SK-N-MC (cell line): ENCODE data around the gene EEF2KMT.
"Not testable (repeated sequence)": the region's sequence is repeated elsewhere in the genome, so short reads cannot be mapped to it uniquely, and the experiment has no call there.

Experiments
- DNase-seq: peaks from one replicate; pipeline ENCODE4 v3.0.0-alpha.2; 2011; ENCODE audit warnings: low read depth, low spot score
- H3K27ac ChIP-seq: fragments of 200-600 bp; sonication (generic); 2 replicates; pipeline ENCODE4 v1.5.1; 2016; ENCODE audit warnings: mixed run types
- H3K36me3 ChIP-seq: fragments of 200-600 bp; sonication (generic); 2 replicates; pipeline ENCODE4 v1.6.1; 2017; ENCODE audit warnings: antibody characterized with exemption, low read length, mixed read lengths; ENCODE audit not compliant: insufficient read depth
- H3K4me3 ChIP-seq: fragments of 200-600 bp; sonication (generic); 2 replicates; pipeline ENCODE4 v1.5.1; 2016
- H3K9ac ChIP-seq: fragments of 200-600 bp; sonication (generic); 2 replicates; pipeline ENCODE4 v1.8.0; 2017; ENCODE audit warnings: mixed run types, mixed read lengths; ENCODE audit not compliant: insufficient read length
- H3K9me3 ChIP-seq: fragments of 200-600 bp; sonication (generic); 2 replicates; pipeline ENCODE4 v1.6.1; 2017; ENCODE audit warnings: low read depth, mild to moderate bottlenecking, antibody characterized with exemption, low read length, moderate library complexity, mixed read lengths
- EZH2 ChIP-seq: fragments of 200-600 bp; sonication (generic); IDR thresholded peaks from one replicate; pipeline ENCODE4 v1.6.1; 2017; ENCODE audit warnings: antibody characterized with exemption
- FOXP2 ChIP-seq: optimal IDR thresholded peaks from 2 replicates; pipeline ENCODE3; 2011; ENCODE audit warnings: mild to moderate bottlenecking, moderate library complexity; ENCODE audit not compliant: insufficient read depth; ENCODE audit errors: extremely low read length, control extremely low read depth
- POLR2AphosphoS5 ChIP-seq: IDR thresholded peaks from 2 replicates; pipeline ENCODE4 v1.6.1; 2012; ENCODE audit warnings: mild to moderate bottlenecking, low read depth, low read length, borderline replicate concordance

The EEF2KMT gene

GRCh38 chr16:5097470-5098220 is at the start of gene EEF2KMT:
TSS of gene EEF2KMT (minus strand) at chr16:5097795. CDS start at chr16:5097739, 56 bp downstream.
- TF ChIP-seq POLR2AphosphoS5, result peak; percentile 28; the same call in 1 of the 2 replicates
- Histone ChIP-seq H3K9ac (peak within 1 kb of the TSS; percentile 78), H3K4me3 (peak within 1 kb of the TSS; percentile 80)
- not testable (repeated sequence) for H3K36me3 ChIP-seq, H3K27ac ChIP-seq, H3K9me3 ChIP-seq
- peak; percentile 91 for DNase-seq

- DNase-seq, H3K4me3 ChIP-seq, H3K9ac ChIP-seq, H3K36me3 ChIP-seq, H3K9me3 ChIP-seq, H3K27ac ChIP-seq: not testable (repeated sequence)
These were observed 47.0 kb upstream of the EEF2KMT start for GRCh38 chr16:5144621-5144956.

- DNase-seq, result no peak
- no peak overlapping the region for H3K27ac ChIP-seq
- TF ChIP-seq EZH2 (no peak), POLR2AphosphoS5 (no peak), FOXP2 (no peak)
- no peak overlapping the region for H3K4me3 ChIP-seq
- no peak overlapping the region for H3K9ac ChIP-seq
- no peaks in the 10 kb centered on the region for H3K9me3 ChIP-seq
- H3K36me3 ChIP-seq, result no peaks in the 10 kb centered on the region
These were observed 46.4 kb upstream of the EEF2KMT start for GRCh38 chr16:5143761-5144620.

GRCh38 chr16:5140151-5140550 is 42.6 kb upstream of the EEF2KMT start:
- not testable (repeated sequence) for H3K27ac ChIP-seq, H3K36me3 ChIP-seq, H3K9ac ChIP-seq, H3K4me3 ChIP-seq, DNase-seq, H3K9me3 ChIP-seq

GRCh38 chr16:5134739-5135452 is 37.3 kb upstream of the EEF2KMT start:
- not testable (repeated sequence) for H3K36me3 ChIP-seq, H3K4me3 ChIP-seq, DNase-seq, H3K9me3 ChIP-seq, H3K9ac ChIP-seq, H3K27ac ChIP-seq

- H3K9ac ChIP-seq, H3K4me3 ChIP-seq, DNase-seq, H3K27ac ChIP-seq, H3K9me3 ChIP-seq, H3K36me3 ChIP-seq: not testable (repeated sequence)
These were observed 35.5 kb upstream of the EEF2KMT start for GRCh38 chr16:5132915-5133600.

GRCh38 chr16:5131467-5132004 is 33.9 kb upstream of the EEF2KMT start:
- H3K27ac ChIP-seq, H3K9ac ChIP-seq, DNase-seq, H3K9me3 ChIP-seq, H3K36me3 ChIP-seq, H3K4me3 ChIP-seq: not testable (repeated sequence)

- not testable (repeated sequence) for H3K27ac ChIP-seq, H3K9me3 ChIP-seq, H3K9ac ChIP-seq, H3K36me3 ChIP-seq
- peak overlapping the region; percentile 62 for H3K4me3 ChIP-seq
- DNase-seq, result peak; percentile 51
These were observed 19.9 kb upstream of the EEF2KMT start for GRCh38 chr16:5117300-5118087.

GRCh38 chr16:5116780-5117295 is 19.2 kb upstream of the EEF2KMT start:
- not testable (repeated sequence) for DNase-seq, H3K36me3 ChIP-seq, H3K9ac ChIP-seq, H3K27ac ChIP-seq, H3K9me3 ChIP-seq
- peak overlapping the region; percentile 62 for H3K4me3 ChIP-seq

GRCh38 chr16:5110933-5111332 is 13.3 kb upstream of the EEF2KMT start:
- not testable (repeated sequence) for H3K9ac ChIP-seq, H3K9me3 ChIP-seq, H3K4me3 ChIP-seq, H3K36me3 ChIP-seq, DNase-seq, H3K27ac ChIP-seq
